ENCODE data around the gene ASNSD1.
"Not testable (repeated sequence)": the region's sequence is repeated elsewhere in the genome, so short reads cannot be mapped to it uniquely, and the experiment has no call there.

- TF ChIP-seq, protein P1, sequence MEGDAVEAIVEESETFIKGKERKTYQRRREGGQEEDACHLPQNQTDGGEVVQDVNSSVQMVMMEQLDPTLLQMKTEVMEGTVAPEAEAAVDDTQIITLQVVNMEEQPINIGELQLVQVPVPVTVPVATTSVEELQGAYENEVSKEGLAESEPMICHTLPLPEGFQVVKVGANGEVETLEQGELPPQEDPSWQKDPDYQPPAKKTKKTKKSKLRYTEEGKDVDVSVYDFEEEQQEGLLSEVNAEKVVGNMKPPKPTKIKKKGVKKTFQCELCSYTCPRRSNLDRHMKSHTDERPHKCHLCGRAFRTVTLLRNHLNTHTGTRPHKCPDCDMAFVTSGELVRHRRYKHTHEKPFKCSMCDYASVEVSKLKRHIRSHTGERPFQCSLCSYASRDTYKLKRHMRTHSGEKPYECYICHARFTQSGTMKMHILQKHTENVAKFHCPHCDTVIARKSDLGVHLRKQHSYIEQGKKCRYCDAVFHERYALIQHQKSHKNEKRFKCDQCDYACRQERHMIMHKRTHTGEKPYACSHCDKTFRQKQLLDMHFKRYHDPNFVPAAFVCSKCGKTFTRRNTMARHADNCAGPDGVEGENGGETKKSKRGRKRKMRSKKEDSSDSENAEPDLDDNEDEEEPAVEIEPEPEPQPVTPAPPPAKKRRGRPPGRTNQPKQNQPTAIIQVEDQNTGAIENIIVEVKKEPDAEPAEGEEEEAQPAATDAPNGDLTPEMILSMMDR (conservative IDR thresholded peaks at IDR 0.05), result not testable (repeated sequence)
- not testable (repeated sequence) for TF ChIP-seq EZH2 (IDR thresholded peaks at IDR 0.05; ENCODE audit: low read depth)
Observed at GRCh38 chr2:189717593-189717992, 56.3 kb downstream of the ASNSD1 start.

Measured in PC-9 (cell line).